Stimulated activated CD4-positive, alpha-beta T cell treated with anti-CD3 and anti-CD28 coated beads, Interleukin-12 subunit alpha, Interleukin-12 subunit beta, amount 100 ng/mL, for 4 hours (primary cell): ENCODE results near the gene ZFPM1.

ENCODE experiments used
- DNase-seq: peaks from one replicate; pipeline ENCODE4 v3.0.0-alpha.2; 2020

The ZFPM1 gene

DNA sequence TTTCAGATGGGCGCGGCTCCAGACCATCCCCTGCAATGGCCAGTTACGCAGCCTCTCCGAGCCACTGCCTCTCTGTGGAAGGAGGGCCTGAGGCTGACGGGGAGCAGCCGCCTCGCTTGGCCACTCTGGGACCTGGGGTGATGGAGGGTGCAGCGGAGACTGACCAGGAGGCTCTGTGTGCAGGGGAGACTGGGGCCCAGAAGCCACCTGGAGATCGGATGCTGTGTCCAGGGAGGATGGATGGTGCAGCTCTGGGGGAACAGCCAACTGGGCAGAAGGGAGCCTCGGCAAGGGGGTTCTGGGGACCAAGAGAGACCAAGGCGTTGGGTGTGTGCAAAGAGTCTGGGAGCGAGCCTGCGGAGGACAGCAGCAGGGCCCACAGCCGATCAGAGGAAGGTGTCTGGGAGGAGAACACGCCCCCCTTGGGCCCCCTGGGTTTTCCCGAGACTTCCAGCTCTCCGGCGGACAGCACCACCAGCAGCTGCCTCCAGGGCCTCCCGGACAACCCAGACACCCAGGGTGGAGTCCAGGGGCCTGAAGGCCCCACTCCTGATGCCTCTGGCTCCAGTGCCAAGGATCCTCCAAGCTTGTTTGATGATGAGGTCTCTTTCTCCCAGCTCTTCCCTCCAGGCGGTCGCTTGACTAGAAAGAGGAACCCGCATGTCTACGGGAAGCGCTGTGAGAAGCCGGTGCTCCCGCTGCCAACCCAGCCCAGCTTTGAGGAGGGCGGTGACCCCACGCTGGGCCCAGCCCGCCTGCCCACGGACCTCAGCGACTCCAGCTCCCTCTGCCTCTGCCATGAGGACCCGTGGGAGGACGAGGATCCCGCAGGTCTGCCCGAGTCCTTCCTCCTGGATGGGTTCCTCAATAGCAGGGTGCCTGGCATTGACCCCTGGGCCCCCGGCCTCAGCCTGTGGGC is 17.4 kb upstream of the ZFPM1 start:
- no peak for DNase-seq

DNA sequence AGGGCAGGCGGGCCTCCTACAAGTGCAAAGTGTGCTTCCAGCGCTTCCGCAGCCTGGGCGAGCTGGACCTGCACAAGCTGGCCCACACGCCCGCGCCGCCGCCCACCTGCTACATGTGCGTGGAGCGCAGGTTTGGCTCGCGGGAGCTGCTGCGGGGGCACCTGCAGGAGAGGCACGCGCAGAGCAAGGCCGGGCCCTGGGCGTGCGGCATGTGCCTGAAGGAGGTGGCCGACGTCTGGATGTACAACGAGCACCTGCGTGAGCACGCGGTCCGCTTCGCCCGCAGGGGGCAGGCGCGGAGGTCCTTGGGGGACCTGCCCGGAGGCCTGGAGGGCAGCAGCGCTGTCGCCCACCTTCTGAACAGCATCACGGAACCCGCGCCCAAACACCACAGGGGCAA is 16.3 kb upstream of the ZFPM1 start:
- no peak for DNase-seq

DNA sequence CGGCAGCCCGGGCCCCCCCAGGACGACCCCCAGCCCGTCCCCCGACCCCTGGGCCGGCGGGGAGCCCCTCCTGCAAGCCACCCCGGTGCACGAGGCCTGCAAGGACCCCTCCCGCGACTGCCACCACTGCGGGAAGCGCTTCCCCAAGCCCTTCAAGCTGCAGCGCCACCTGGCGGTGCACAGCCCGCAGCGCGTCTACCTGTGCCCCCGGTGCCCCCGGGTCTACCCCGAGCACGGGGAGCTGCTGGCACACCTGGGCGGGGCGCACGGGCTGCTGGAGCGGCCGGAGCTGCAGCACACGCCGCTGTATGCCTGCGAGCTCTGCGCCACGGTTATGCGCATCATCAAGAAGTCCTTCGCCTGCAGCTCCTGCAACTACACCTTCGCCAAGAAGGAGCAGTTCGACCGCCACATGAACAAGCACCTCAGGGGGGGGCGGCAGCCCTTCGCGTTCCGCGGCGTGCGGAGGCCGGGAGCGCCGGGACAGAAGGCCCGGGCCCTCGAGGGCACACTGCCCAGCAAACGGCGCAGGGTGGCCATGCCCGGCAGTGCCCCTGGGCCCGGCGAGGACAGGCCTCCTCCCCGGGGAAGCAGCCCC is 15.6 kb upstream of the ZFPM1 start:
- peak; percentile 73 for DNase-seq

DNA sequence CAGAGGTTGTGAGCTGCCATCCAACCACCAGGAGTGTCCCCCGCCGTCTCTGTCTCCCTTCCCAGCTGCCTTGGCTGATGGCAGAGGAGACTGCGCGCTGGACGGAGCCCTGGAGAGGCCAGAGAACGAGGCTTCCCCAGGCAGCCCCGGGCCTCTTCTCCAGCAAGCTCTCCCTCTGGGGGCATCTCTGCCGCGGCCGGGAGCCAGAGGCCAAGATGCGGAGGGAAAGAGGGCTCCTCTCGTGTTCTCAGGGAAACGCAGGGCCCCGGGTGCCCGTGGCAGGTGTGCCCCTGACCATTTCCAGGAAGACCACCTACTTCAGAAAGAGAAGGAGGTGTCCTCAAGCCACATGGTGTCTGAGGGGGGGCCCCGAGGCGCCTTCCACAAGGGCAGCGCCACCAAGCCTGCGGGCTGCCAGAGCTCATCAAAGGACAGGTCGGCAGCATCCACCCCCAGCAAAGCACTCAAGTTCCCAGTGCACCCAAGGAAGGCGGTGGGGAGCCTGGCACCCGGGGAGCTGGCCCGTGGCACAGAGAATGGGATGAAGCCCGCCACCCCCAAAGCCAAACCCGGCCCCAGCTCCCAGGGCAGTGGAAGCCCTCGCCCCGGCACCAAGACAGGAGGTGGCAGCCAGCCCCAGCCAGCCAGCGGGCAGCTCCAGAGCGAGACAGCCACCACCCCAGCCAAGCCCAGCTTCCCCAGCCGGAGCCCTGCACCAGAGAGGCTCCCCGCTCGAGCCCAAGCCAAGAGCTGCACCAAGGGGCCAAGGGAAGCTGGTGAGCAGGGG is 14.8 kb upstream of the ZFPM1 start:
- DNase-seq: no peak

DNA sequence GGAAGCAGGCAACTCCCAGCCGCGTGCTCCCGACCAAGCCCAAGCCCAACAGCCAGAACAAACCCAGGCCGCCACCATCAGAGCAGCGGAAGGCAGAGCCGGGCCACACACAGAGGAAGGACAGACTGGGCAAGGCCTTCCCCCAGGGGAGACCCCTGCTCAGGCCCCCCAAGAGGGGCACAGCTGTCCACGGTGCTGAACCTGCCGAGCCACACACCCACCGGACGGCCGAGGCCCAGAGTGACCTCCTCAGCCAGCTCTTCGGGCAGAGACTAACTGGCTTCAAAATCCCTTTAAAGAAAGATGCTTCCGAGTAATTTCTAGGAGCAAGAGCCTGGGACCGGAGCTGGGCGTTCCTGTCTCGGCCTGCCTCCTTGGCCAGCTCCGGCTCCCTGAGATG is 14.1 kb upstream of the ZFPM1 start:
- DNase-seq: no peak

DNA sequence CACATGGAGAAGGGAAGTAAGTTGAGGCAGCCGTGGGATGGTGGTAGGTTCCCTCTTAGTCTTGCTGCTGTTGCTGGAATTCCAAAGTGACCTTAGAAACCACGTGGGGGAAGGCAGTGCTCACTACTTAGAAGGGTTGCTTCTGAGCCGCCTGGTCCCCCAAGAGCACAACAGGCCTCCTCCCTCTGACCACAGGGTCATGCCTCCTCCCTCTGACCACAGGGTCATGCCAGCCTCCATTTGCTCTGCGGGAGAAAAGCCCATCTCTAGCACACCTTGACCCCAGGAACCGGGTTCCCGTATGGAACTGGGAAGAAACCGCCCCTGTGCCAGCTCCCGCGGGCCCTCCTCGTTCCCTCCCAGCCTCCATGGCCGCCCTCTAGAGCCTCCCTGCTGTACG is 13.4 kb upstream of the ZFPM1 start:
- DNase-seq: no peak

DNA sequence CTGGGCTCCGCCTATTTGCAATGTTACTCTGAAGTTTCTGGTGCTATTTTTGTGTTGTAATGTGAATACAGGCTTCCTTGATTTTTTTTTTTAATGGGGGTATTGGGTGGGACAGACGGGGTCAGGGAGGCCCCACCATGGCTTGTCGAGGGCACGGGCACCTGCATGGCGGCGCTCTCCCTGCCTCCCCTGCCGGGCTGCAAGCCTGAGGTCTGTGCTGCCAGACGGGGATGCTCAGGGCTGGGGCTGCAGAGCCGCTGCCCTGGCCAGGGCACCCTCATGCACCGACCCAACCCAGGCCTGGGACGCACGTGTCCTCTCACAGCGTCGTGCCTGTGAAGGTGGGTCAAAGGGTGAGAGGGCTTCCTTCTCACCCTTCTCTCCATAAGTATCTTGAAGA is 13.0 kb upstream of the ZFPM1 start:
- DNase-seq: no peak

DNA sequence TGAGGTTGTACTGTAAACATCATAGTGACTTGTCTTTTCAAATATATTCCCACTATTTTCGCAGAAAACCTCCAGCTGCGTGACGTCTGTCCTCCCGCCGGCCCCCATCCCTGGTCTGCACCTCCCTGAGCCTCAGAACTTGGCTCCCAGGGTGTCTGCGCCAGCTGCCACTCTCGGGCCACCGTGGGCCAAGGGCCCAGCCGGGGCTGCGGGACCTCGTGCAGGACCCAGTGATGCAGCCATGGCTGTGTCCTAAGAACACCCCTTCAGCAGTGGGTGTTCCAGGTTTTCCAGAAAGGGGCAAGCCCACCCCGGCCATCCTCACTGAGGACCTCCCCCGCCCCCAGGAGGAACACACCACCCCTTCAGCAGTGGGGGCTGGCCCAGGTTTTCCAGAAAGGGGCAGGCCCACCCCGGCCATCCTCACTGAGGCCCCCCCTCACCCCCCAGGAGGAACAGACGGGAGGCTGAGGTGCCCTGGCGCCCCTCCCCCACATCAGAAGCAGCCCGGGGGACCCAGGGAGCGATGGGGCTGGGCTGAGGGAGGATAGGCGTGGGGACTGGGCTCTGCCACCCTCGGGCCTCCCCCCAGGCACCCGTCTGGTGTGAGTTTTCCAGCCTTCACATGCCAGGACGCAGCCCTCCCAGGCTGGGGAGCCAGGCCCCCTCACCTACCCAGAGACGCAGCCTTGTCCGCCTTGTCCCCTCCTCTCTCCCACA is 12.2 kb upstream of the ZFPM1 start:
- no peak for DNase-seq

DNA sequence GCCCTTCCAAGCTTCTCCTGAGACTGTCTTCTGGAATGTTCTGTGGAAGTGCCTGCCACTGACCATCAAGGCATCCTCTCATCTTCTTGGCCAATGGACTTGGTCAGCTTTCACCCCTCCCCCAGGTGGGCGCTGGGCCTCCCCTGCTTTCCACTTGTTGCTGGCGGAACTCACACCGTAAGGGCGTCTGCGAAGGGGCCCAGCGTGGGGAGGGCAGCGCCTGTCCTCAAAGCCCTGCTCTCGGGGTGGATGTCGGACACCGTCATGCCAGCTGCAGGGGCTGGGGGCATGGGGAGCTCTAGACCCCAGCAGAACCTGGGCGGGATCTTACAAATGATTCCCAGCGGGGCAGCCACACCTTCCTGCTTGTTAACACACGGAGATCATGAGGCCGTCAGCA is 11.6 kb upstream of the ZFPM1 start:
- DNase-seq: no peak

DNA sequence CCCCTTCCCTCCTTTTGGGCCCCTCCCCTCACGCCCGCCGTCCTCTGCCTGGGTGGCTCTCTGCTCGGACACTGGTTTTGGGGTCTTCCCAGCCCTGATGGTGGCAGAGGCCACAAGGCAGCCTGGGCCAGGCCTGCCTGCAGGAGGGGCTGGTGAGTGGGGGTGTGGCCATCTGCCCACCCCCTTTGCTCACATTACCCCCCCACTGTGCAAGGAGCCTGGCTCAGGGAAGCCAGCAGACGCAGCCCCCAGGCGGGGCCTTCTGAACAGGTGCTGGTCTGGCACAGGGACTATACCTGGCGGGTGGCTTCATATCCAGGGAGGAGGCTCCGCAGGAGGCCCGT is 10.7 kb upstream of the ZFPM1 start:
- DNase-seq: no peak

DNA sequence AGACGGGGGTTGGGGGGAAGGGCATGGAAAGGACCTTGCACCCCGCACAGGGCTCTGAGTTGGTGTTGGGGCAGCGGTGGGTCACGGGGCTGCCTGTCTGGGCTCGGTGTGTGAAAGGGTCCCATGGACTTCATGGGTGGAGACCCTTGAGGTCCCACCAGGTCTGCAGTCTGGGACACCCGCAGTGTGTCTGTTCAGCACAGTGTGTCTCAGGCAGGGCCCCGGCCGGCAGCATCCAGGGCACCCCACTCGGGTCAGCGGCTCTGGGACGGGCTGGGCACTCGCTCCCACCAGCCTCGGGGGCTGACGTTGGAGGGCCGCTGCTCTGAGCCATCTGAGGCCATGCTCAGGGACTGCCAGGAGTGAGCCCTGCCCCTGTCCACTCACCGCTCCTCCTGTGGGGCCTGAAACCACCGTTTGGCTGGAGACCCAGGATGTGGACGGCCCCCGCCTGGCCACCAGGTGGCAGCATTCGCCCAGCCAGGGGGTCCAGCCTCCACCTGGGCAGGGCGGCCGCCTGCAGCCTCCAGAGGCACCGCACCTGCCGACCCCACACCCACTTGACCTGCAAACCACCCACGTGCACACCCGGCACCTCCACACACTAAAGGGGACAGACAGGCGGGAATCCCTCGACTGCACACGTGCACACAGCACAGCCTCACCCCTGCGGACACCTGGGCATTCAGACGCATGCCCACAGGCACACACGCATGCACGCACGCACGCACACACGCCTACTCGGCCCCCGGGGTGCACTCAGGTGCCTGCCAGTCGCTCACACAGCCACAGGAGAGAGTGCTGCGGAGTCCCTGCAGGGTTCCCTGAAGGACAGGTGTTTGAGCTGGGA is 10.1 kb upstream of the ZFPM1 start:
- peak; percentile 81 for DNase-seq

DNA sequence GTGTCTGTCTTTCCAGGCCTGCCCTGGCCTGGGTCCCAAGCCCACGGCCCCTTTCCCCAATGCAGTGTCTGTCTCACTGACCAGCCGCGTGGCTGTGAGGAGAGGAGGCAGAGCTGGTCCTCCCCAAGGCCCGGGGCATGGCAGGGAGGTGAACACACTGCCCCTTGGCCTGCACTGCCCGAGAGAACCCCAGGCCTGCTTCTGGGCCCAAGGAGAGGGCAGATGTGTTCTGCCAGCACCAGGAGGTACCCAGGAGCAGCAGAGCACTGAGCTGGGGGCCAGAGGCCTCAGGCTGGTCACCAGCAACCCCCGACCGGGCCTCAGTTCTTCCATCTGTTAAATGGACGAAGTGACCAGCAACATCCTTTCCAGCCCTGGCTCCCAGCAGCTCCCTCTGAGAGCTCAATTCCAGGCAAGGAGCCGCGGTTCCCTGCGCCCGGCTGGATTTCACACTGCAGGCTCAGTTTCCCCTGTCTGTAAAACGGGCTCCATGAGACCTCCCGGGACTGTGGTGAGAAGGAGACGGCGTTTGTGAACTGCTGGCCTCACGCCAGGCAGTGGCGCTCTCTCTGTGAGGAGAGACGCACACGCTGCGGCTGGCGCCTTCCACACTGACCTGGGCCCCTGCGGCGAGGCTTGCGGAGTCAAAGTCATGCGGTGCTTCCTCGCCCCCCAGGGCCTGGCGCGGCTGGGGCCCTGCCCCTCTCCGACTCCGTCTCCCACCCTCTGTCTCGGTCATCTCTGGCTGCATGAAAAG is 8.1 kb upstream of the ZFPM1 start:
- no peak for DNase-seq

DNA sequence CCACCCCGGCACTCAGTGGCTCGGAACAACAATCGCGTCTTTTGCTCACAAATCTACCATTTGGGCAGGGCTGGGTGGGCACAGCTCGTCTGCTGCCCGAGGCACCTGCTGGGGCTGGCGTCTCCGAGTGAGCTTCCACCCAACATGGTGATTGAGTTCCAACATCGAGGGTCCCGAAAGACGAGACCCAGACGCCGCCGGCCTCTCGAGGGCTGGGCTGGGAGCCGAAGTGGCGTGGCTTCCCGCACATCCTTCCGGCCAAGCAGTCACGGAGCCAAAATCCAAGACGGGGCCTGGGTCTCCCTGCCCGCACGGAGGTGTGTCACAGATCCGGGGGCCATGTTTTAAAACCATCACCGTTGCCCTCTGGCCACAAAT is 7.5 kb upstream of the ZFPM1 start:
- no peak for DNase-seq

DNA sequence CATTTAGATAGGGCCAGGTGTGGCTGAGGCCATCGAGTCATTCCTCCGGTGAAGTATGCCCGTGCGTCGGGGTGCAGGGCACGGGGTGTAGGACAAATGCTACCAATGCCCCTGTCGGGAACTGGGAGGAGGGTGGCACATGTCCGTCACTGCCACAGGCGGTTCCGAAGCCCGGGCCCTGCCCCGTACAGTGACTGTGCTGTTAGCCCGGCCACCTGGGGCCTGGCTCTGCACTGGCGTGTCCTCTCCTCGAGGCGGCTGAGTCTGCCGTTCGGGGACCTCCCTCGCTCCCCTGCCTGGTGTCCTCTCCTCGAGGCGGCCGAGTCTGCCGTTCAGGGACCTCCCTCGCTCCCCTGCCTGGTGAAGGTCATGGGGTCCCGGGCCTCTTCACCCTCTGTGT is 7.0 kb upstream of the ZFPM1 start:
- DNase-seq: no peak

DNA sequence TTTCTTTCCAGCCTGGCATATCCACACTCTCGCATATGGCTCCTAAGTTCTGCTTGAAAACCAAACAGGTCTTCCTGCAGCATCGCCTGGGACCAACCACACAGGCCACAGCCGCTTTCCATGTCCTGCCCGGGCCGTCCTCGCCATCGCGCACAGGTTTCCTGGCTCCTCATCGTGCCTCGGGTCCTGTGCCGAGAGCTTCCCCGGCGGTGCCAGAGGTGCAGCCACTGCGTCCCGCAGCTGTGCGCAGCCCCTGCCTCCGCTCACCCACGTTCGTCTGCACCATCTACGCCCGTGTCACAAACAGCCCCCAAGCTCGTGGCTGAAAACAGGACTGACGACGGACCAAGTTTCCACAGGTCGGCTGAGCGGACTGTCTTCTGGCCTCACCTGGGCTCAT is 6.3 kb upstream of the ZFPM1 start:
- no peak for DNase-seq

DNA sequence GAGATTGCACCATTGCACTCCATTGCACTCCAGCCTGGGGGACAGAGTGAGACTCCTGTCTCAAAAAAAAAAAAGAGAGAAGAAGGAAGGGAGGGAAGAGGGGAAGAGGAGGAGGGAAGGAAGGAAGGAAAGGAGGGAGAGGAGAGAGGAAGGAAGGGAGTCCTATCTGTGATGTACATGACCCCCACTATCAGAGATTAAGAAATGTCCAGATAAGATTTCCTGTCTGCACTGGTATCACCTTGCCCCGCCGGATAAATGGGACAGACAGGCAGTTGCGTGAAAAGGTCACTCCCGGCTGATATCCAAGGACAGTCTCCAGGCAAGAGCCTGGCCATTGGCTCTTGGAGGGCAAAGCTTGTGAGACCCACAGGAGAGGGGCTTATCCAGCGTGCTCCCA is 5.2 kb upstream of the ZFPM1 start:
- no peak for DNase-seq

DNA sequence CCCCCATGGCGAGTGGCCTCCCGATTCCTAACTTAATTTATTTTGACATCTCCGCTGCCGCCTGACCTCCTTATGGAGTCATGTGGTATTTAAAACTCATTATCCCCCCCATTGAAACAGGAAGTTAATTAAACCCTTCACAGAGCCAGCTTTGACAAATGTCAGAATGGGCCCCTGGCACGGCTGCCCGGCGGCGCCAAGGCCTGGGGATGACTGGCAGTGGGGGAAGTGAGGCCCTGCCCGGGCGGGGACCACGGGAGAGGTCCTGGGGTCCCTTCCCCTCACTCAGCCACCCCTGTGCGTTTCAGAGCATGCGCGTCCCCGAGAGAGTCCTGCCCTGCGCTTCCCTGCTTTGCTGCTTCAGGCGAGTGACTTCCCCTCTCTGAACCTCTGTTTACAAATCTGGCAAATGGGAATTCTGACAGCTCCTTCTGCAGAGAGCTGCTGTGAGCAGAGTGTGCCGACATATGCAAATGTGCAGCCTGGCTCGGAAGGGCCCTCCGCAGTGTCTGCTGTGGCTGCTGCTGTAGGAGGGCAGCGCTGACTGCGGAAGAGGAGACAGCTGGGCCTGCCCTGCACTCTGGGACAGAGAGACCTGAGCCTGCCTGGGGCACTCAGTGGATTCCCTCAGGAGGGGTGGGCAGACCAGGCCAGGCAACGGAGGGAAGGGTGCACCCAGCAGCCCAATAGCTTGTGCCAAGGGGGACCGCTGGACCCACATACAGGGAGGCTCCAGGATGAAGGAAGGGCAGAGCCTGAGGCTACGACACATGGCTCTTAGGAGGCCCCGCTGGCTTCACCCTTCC is 4.4 kb upstream of the ZFPM1 start:
- DNase-seq: no peak

DNA sequence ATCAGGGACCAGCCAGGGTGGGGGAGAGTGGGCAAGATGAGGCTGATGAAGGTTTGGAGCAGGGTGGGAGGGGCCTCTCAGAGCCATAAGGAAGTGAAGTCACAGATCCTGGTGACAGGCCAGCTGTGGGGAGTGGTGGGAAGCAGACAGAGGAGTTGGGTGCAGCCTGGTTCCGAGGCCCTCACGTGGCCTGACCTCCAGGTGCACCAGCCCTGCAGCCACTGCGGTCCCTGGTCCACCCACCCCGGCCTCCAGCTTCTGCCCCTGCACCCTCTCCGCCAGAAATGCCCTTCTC is 3.9 kb upstream of the ZFPM1 start:
- no peak for DNase-seq

DNA sequence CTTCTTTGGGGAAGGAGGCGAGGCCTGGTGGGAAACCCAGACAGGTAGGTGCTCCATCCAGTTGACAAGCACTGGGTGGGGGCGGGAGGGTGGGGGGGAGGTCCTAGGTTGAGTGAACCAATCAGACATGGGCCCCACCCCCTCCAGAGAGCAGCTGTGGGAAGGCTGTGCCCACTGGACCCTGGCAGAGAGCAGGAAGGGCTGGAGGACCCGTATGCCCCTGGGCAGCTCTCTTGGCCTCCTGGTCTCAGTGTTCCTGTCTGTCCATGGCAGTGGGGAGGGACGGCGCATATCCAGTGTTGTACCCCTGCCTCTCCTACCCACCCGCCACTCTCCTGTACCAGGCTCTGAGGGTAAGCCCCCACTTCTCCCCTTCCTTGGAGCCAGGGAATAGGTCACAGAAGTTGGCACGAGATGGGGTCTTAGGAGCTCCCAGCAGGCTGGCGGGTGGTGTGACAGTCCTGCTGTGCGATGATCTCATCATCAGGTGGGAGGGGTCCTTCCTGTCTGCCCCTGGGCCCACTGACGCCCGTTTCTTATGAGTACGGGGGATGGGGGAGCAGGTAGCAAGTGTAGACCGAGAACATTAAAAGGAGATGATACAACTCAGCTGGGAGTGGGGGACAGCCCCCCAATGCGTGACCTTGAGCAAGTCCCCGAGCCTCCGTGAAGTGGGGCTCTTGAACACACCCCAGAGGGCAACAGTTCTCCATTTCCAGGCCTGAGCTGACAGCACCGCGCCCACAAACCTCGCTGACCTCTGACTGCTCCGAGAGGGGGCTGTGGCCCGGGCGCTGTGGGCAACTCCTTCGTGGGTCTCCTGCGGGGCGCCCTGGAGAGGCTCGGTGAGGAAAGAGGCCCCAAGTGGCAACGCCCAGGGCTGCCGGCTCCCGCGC is 1.2 kb upstream of the ZFPM1 start:
- DNase-seq: no peak
